Osteocyte (in vitro differentiated cells): Measurements from ENCODE around the gene ATP6V0A1. TPM values are rescaled to one million over a fixed set of nuclear protein-coding genes. Genes with fewer than 3 reads are reported as not detected.

Experiments
- DNase-seq: peaks from one replicate; pipeline ENCODE4 v3.0.0; 2021; ENCODE audit warnings: mixed read lengths; ENCODE audit not compliant: unreplicated experiment; ENCODE audit errors: extremely low spot score
- H3K27ac Mint-ChIP-seq: one replicate; pipeline ENCODE4 v1.8.0; 2021; ENCODE audit warnings: mild to moderate bottlenecking, mixed read lengths; ENCODE audit not compliant: unreplicated experiment
- H3K27me3 Mint-ChIP-seq: one replicate; pipeline ENCODE4 v1.8.0; 2021; ENCODE audit warnings: mixed read lengths; ENCODE audit not compliant: unreplicated experiment
- H3K36me3 Mint-ChIP-seq: one replicate; pipeline ENCODE4 v1.8.0; 2021; ENCODE audit warnings: mixed read lengths; ENCODE audit not compliant: unreplicated experiment
- H3K4me1 Mint-ChIP-seq: one replicate; pipeline ENCODE4 v1.8.0; 2021; ENCODE audit warnings: mixed read lengths; ENCODE audit not compliant: unreplicated experiment
- H3K4me3 Mint-ChIP-seq: one replicate; pipeline ENCODE4 v1.8.0; 2021; ENCODE audit warnings: mild to moderate bottlenecking, moderate library complexity, mixed read lengths; ENCODE audit not compliant: unreplicated experiment
- H3K9me3 Mint-ChIP-seq: one replicate; pipeline ENCODE4 v1.8.0; 2021; ENCODE audit warnings: mixed read lengths; ENCODE audit not compliant: unreplicated experiment
- total RNA-seq: library from RNA; stranded (reverse); gene quantifications from 2 replicates; pipeline ENCODE4 v1.2.1, GENCODE V29; 2021
- TF ChIP-seq, protein P1 (sequence below): fragments of 200-600 bp; sonication (generic); IDR thresholded peaks from 2 replicates; pipeline ENCODE4 v1.5.0; 2021; ENCODE audit warnings: antibody characterized with exemption, mild to moderate bottlenecking, moderate library complexity

ATP6V0A1 gene
- total RNA-seq, 1 donor from 2014 or later, result 63.2 TPM

GRCh38 chr17:42521666-42522262 lies 63.1 kb downstream of the ATP6V0A1 start:
- H3K9me3 Mint-ChIP-seq, result no peaks in the 10 kb centered on the region
- no peaks in the 10 kb centered on the region for H3K27me3 Mint-ChIP-seq
- peak overlapping the region; percentile 99 for H3K27ac Mint-ChIP-seq
- H3K4me1 Mint-ChIP-seq, result peaks cover 77% of the 10 kb centered on the region
- no peak for DNase-seq
- H3K36me3 Mint-ChIP-seq, result no peaks in the 10 kb centered on the region
- TF ChIP-seq, protein P1, sequence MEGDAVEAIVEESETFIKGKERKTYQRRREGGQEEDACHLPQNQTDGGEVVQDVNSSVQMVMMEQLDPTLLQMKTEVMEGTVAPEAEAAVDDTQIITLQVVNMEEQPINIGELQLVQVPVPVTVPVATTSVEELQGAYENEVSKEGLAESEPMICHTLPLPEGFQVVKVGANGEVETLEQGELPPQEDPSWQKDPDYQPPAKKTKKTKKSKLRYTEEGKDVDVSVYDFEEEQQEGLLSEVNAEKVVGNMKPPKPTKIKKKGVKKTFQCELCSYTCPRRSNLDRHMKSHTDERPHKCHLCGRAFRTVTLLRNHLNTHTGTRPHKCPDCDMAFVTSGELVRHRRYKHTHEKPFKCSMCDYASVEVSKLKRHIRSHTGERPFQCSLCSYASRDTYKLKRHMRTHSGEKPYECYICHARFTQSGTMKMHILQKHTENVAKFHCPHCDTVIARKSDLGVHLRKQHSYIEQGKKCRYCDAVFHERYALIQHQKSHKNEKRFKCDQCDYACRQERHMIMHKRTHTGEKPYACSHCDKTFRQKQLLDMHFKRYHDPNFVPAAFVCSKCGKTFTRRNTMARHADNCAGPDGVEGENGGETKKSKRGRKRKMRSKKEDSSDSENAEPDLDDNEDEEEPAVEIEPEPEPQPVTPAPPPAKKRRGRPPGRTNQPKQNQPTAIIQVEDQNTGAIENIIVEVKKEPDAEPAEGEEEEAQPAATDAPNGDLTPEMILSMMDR, result no peak
- H3K4me3 Mint-ChIP-seq, result peak overlapping the region; percentile 14

GRCh38 chr17:42522263-42522790 lies 63.6 kb downstream of the ATP6V0A1 start:
- peaks cover 79% of the 10 kb centered on the region for H3K4me1 Mint-ChIP-seq
- TF ChIP-seq, protein P1, result no peak
- no peak for DNase-seq
- H3K4me3 Mint-ChIP-seq, result peak overlapping the region; percentile 26
- H3K27me3 Mint-ChIP-seq, result no peaks in the 10 kb centered on the region
- H3K36me3 Mint-ChIP-seq, result no peaks in the 10 kb centered on the region
- H3K27ac Mint-ChIP-seq, result peak overlapping the region; percentile 99
- no peaks in the 10 kb centered on the region for H3K9me3 Mint-ChIP-seq

- TF ChIP-seq, protein P1, result no peak
- no peaks in the 10 kb centered on the region for H3K36me3 Mint-ChIP-seq
- peaks cover 75% of the 10 kb centered on the region for H3K4me1 Mint-ChIP-seq
- H3K27me3 Mint-ChIP-seq, result no peaks in the 10 kb centered on the region
- peak overlapping the region; percentile 99 for H3K27ac Mint-ChIP-seq
- H3K9me3 Mint-ChIP-seq, result no peaks in the 10 kb centered on the region
- DNase-seq, result no peak
- peak overlapping the region; percentile 26 for H3K4me3 Mint-ChIP-seq
These were observed 64.2 kb downstream of the ATP6V0A1 start for GRCh38 chr17:42522798-42523278.

DNA sequence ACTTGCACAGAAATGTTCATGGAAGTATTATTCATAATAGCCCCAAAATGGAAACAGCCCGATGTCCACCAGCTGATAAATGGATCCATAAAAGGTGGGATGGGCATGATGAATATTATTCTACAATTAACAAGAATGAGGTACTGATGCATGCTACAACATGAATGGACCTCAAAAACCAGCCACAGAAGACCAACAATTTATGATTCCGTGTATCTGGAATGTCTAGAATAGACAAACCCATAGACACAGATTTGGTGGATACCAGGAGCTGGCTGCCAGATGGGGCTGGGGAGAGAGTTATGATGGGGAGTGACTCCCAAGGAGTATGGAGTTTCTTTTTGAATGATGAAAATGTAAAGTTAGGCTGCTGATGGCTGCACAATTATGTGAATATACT lies 66.5 kb downstream of the ATP6V0A1 start:
- no peak overlapping the region for H3K4me3 Mint-ChIP-seq
- no peaks in the 10 kb centered on the region for H3K9me3 Mint-ChIP-seq
- peaks cover 56% of the 10 kb centered on the region for H3K4me1 Mint-ChIP-seq
- DNase-seq, result no peak
- no peaks in the 10 kb centered on the region for H3K27me3 Mint-ChIP-seq
- peak overlapping the region; percentile 50 for H3K27ac Mint-ChIP-seq
- TF ChIP-seq, protein P1, result no peak
- no peaks in the 10 kb centered on the region for H3K36me3 Mint-ChIP-seq

DNA sequence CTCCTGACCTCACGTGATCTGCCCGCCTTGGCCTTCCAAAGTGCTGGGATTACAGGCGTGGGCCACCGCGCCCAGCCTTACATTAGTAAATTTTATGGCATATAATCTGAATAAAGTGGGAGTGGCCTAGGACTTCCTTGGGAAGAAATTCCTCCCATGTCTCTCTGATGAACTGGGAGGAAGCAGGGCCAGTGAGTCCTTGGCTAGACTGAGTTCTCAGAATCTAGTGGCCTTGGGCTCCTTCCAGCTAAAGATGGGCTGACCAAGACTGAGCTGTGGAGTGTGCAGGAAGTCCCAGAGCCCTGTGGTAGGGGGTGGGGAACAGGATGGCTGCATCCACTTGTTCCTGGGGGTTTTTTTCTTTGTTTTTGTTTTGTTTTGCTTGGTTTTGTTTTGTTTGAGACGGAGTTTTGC lies 67.4 kb downstream of the ATP6V0A1 start:
- Mint-ChIP-seq H3K36me3 (no peaks in the 10 kb centered on the region), H3K9me3 (no peaks in the 10 kb centered on the region), H3K4me1 (peaks cover 54% of the 10 kb centered on the region), H3K27ac (peak overlapping the region; percentile 75), H3K4me3 (no peak overlapping the region), H3K27me3 (no peaks in the 10 kb centered on the region)
- no peak for DNase-seq
- TF ChIP-seq, protein P1, result no peak
